GM19351 (cell line): ENCODE data around the gene RAB20.
A peak's percentile ranks its signal among the peaks of the same experiment; 100 is the strongest.

Experiments
- ATAC-seq: cut with Tn5 transposase; IDR thresholded peaks from one replicate; pipeline ENCODE4 v1.9.1; 2021; ENCODE audit warnings: mild to moderate bottlenecking, moderate library complexity; ENCODE audit not compliant: unreplicated experiment

RAB20 gene

DNA sequence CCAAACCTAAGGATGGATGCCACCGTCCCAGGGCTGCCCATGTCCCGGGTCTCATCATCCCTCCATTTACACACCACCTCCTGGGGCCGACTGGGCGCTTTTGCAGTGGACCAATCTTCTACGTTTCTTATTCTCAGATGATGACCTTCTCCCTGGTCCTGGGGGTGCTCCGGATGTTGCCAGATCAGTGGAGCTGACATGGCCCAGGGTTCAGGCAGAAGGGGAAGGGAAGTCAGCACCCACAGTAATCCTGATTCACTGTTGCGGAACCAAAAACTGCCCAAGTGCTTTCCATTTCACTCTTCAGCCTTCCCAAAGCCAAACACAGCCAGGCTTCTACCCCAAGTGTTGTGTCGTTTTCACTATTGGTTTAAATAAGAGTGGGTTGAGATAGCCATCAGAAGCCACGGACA is 29.8 kb downstream of the RAB20 start:
- no peak for ATAC-seq

DNA sequence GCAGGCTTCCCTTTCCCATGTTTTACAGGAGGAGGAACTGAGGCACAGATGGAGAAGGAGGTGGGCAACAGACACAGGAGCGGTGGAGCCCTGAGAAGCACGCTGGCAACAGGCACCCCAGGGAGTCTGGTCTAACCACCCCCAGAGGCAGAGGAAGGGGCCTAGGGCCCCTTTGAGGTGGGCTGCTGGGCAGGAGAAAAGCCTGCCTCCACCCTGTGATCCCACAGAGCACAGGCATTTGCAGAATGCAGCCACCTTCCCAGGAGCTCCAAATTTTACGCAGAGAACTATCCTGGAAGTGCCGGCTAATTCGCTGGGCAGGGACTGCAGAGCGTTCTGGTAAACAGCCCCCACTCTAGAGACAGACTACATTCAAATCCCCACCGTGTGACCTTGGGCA is 30.4 kb downstream of the RAB20 start:
- no peak for ATAC-seq

DNA sequence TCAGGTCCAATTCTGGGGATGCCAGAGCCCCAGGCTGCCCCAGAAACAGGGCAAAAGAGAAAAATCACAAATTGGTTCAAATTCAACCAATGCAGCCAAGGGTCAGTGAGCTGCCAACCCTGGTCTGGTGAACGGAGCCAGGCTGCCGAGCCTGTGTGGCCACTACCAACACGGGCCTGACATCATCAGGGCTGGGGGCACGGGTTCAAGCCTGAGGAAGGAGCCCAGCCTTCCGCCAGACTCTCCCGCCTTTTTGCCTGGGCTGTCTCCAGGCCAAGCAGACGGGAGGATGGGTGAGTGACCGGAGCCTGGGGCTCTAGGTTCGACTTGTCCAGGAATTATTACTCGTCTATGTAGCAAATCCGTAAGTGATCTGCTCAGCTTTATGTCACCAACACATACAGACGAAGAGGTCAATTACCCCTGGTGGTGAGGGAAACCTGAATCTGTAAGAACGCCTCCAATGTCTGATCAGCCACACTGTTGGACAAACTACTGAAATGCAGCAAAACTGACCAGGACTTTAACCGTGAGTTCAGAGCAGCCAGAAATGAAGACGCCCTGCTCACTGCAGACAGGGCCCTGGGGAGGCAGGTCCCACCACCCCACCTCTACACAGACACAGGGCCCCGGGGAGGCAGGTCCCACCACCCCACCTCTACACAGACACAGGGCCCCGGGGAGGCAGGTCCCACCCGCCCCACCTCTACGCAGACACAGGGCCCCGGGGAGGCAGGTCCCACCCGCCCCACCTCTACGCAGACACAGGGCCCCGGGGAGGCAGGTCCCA is 31.8 kb downstream of the RAB20 start:
- no peak for ATAC-seq

DNA sequence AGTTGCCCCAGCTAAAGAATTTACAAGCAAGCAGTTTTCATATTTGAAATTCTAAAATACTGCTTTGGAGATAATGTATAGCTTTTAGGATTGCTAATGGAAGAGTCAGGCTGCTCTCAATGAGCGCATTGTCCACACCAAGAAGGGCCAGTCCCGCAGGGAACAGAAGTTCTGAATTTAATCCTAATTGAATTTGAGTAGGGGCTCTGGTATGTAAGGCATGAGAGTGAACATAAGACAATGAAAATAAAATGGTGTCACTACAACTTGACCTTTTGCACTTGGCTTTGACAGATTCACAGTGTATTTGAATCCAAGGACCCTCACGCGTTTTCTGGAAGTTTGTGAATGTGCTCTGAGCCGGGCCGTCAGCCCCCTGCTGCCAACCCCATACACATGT is 32.6 kb downstream of the RAB20 start:
- no peak for ATAC-seq

DNA sequence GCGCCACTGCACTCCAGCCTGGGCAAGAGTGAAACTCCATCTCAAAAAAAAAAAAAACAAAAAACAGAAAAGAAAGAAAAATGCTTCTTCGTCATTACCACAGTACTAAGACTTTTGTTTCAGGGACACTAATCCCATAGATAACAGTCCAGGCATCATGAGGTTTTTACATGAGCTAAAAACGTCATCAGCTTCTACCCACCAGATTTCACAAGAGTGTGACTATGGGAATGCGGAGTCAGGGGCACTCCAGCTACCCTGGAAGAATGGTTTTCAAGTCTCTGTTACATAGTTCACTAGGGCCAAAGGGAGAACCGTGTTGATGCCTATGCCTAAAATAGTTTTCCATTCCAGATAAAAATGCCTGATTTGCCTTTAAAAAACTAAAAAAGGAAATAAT is 33.2 kb downstream of the RAB20 start:
- ATAC-seq: no peak

DNA sequence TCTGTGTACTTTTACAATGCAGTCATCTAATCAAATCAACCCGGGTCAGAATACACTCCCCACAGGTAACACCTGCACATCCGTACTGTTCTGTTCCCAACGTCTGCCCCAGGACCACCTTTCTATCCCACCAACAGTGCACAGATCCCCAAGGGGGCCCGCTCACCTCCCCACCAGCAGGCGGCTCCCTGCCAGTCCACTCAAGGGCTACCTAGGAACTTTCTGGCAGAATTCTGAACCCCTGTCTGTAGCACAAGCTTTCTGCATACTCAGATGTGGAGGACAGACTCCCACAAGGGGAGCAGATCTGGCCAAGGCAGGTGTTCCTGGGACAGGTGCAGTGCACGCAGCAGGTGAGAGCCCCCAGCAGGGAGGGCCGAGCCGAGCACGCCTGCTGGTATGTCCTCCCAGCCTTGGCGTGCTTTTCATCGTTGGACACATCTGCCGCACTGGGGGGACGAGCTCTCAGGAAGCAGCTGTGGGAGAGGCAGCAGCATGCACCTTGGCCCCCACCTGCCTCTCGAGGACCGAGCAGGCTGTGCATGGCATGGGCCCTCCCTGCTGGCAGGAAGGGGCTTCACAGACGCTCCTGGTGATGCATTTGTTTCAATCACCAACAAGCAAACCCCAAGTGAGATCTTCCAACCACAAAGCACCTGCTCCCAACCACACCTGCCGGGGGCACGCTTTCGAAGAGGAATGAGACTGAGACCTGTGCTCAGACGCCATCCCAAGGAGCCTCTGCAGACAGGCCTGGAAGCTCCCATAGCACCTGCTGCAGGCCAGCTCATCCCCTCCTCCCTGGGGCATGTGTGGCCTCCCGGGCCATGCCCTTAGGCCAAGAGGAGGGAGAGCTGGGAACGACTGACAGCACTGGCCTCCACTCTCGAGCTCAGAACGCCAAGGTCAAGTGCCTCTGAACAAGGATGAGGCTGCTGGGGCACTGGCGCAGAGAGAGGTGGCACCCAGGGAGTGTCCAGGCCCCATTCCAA is 35.9 kb downstream of the RAB20 start:
- peak; percentile 73 for ATAC-seq

DNA sequence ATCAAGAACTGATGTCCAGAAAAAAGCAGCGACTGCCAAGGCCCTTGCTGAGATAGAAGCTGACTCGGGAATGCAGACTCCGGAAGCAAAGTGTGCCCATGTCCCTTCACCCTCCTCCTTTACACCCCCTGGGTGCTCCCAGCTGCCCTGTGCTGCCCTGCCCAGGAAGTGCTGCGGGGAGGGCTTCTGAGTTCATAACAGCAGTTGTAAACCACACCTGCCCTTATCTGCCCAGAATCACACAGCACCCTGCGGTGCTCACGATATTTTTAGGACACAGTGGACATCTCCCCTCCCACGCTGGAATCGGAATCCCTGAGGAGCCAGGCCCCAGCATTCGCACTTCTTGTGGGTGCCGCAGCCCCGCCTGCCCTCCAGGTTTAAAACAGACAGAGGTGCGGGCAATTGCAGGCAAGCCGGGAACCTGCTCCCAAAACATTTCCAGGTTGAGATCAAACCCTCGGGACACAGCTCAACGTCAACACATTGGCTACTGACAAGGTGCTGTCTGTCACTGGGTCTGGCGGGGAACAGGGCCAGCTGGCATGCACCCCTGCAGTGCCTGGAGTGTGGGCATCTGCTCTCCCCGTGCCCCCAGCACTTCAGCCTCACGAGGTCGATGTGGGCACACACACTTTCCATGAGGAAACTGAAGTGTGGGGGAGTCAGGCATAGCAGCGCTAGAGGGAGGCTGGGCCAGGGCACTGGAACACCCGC is 36.8 kb downstream of the RAB20 start:
- no peak for ATAC-seq

DNA sequence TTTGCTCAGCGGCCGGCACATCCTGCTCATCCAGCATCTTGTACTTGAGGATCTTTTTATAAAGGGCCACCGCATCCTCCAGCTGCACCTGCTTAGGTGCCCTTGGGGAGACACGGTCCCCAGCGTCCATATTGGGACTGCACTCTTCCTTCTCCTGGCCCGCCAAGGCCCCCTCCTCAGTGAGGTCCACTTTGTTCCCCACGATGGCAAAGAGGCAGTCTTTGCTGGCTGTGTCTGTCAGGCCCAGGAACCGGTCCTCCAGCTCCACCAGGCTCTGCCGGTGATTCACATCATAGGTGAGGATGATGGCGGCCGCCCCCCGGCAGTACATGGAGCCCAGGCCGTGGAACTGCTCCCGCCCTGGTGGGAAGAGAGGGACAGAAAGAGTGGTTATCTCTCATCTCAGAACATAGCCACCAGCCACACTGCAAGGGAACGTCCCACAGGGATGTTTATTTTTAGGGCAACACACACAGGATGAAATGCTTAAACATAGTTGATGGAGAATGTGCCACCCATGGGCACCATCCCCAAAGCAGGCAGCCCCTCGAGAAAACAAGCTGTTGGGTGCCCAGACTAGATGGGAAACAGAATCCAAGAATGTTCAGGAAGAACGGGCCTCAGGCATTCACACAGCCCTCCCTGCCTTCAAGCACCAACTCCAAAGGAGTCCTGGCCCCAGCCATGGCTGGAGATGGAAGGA is 37.5 kb downstream of the RAB20 start:
- no peak for ATAC-seq

DNA sequence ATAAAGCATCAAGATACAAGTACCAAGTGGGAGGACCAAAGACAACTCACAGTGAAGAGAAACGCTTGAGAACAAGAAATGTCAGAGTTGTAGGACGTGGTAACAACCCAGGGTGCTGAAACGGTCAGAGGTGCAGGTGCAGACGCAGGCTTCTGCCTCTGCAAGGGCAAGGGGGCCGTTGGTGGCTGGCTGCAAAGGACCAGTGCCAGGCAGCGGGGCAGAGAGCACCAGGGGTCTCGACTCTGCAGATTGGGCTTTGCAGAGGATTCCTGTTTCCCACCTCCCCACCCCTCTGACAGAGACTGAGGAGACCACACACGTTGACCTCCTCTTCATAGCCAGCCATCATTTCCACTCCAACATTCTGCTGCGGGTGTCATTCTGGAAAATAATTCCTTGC is 38.3 kb downstream of the RAB20 start:
- no peak for ATAC-seq

DNA sequence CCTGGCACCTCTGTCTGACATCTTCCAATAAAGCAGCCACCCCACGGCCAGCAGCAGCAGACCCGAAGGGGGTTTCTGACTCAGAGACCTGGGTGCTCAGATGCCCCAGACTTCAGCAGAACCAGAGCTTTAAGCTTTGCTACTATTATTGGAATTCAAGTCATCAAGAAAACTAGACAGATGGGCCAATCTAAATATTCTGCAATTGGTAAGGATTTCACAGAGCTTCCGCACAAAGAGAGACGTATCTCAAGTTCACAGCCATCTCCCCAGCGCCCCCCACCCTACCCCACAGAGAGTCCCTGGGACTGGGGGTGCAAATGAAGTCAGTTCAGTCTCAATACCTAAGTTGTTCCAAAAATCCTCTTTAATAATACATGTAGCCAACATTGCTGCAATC is 38.8 kb downstream of the RAB20 start:
- no peak for ATAC-seq

DNA sequence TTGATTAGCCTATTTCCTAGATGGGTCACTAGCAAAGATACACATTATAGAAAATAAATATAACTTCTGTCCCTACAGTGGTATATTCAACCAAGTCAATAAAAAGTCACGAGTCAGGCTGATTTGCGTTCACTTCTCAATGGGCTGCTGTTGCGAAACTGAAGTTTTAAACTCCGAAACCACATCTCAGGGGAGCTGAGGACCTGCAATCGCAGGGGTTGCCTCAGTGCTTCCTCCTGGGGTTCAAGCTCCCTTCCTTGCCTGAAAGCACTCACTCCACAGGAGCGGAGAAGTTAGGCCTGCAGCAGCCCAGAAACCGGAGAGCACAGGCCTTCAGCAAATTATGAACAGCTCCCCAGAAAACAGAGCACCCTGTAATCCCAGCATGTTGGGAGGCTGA is 39.6 kb downstream of the RAB20 start:
- no peak for ATAC-seq

DNA sequence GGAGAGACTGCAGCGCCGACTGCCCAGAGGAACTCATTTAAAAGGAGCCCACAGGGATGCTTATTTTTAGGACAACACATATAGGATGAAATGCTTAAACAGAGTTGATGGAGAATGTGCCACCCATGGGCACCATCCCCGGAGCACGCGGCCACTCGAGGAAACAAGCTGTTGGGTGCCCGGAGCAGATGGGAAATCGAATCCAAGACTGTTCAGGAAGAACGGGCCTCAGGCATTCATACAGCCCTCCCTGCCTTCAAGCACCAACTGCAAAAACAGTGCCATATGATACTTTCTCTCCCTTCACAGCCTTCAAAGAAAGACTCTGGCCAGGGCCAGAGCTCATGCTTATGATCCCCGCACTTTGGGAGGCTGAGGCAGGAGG is 40.2 kb downstream of the RAB20 start:
- ATAC-seq: no peak

DNA sequence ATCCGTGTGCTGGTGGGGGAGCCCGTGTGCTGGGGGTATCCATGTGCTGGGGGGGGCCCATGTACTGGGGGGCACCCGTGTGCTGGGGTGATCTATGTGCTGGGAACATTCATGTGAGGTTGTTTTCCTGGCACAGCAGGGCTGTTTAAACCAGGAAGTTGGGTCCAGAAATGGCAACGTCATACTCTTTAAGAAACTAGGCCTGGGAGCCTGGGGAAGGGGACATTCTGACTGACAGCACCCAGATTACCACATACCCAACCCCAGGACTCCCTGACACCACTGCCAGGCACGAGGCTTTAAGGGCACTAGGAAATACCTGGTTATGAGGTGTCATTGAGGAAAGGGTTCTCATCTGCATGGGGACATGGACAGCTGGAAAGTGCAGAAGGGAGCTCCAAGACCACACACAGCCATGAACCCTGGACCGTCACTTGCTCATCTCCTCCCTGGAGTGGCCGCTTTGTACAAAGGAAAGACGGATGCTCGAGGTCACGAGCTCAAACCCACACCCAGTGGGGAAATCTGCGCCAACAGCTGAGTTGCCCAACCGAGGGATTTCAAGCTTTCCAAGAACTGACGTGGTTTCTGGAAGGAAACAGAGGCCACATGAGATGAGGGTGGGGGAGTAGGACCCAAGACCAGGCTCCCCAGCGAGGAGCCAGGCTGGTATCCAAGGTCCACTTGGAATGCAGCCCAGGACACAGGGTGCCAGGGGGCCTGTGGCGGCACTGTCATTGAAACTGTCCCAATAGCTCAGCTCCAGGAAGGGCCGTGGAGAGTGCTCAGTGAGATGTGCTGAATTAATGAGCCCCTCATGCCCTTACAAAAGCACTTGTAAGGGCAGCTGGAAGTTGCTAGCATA is 40.9 kb downstream of the RAB20 start:
- ATAC-seq: no peak

DNA sequence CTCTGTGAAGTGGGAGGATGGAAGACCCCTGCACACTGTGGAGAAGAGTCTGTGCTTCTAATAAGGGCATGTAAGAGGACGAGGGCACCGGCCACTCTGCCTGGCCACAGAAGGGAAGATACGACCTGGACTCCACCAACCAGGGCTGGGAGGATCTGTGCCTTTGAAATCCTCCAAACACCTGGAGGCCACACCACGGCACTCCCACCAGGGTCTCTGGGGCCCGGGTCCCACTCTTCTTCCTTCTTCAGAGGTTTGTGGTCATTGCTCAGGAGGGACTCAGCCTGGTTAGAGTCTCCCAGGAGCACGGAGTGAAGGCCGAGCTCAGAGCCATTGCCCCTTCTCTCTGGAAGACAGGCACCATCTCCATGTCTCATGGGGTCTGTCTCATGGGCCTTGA is 42.0 kb downstream of the RAB20 start:
- no peak for ATAC-seq

DNA sequence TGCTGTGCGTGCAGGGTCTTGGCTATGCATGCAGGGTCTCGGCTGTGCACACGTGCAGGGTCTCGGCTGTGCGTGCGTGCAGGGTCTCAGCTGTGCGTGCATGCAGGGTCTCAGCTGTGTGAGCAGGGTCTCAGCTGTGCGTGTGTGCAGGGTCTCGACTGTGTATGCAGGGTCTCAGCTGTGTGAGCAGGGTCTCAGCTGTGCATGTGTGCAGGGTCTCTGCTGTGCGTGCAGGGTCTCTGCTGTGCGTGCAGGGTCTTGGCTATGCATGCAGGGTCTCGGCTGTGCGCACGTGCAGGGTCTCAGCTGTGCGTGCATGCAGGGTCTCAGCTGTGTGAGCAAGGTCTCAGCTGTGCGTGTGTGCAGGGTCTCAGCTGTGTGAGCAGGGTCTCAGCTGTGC is 42.5 kb downstream of the RAB20 start:
- ATAC-seq: no peak

DNA sequence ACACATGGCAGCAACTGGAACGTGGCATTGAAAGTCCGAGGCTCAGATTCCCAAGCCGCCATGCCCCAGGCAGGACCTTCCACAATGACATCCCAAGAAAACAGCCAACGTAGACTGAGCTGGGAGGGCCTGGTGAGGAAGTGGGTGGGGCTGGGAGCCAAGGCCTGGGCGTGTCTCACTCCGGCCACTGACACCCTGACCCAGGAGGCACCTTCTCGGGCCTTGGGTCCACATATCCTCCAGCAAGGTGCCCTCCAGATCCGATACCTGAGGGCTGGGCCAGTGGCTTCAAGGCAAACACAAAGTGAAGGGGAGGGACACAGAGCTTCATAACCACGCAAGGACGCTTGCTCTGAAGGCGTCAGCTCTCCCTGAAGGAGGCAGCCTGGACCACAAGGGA is 43.0 kb downstream of the RAB20 start:
- no peak for ATAC-seq

DNA sequence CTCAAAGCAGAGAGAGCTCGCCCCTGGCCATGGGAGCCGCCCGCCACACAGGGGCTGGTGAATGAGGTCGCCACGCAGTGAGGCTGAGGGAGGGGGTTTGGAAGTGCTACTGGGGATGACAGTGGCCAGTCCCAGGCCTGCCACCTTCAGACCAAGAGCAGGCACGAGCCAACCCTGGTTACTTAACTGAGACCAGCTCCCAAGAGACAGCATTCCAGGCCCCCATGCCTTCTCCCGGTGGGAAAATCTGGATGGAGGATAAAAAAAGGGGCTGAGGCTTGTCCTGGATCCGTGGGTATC is 43.3 kb downstream of the RAB20 start:
- ATAC-seq: no peak

DNA sequence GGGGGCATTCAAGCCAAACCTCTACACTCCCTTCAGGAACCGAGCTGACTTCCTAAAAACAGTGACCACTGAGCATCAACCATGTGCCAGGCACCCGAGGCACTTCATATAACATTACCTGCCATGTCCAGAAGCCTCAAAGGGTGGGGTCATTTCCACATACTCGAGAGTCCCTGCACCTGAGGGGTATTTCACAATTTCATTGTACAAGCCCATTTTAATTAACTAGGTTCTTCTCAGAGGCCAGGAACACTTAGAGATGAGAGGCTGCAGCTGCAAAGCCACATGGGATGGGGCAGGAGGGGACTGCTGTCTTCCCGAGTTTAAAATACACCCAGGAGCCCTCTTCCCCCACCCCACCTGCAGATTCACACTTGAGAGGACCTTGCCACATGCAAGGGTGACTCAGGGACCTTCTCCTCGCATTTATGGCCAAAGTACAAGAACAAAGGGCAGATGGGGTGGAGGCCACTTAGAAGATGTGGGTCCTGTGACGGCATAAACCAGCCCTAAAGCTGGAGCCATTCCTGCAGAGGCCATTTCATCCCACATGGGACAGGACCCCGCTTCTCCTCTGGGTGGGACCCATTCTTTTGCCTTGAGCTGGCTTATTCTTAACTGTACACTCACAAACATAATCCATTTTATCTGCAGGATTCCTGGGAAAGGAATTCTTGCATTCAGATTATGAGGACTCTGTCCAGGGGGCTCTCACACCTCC is 43.9 kb downstream of the RAB20 start:
- ATAC-seq: no peak

DNA sequence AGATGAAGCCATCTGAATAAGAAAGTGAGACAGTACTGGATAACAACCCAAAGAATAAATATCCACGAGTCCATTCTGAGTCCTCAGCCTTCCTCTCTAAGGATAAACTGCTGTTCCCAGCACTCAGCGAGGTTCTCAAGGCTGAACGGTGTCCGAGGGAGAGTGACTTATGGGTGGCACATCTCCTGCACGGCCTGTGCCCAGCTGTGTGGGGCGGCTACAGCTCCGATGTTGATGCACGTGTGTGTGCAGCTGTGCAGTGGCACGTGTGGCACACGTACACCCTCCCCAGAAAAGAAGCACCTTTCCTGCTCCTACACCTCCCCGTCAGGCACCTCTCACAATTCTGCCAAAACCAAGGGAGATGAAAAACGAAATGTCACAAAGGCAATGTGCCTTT is 45.0 kb downstream of the RAB20 start:
- ATAC-seq: no peak
